SK-N-MC (cell line): ENCODE measurements around the gene CDK13.
A peak's percentile ranks its signal among the peaks of the same experiment; 100 is the strongest.
"Not testable (repeated sequence)": the region's sequence is repeated elsewhere in the genome, so short reads cannot be mapped to it uniquely, and the experiment has no call there.

Source experiments
- DNase-seq: peaks from one replicate; pipeline ENCODE4 v3.0.0-alpha.2; 2011; ENCODE audit warnings: low read depth, low spot score
- H3K27ac ChIP-seq: fragments of 200-600 bp; sonication (generic); 2 replicates; pipeline ENCODE4 v1.5.1; 2016; ENCODE audit warnings: mixed run types
- H3K36me3 ChIP-seq: fragments of 200-600 bp; sonication (generic); 2 replicates; pipeline ENCODE4 v1.6.1; 2017; ENCODE audit warnings: antibody characterized with exemption, low read length, mixed read lengths; ENCODE audit not compliant: insufficient read depth
- H3K4me3 ChIP-seq: fragments of 200-600 bp; sonication (generic); 2 replicates; pipeline ENCODE4 v1.5.1; 2016
- H3K9ac ChIP-seq: fragments of 200-600 bp; sonication (generic); 2 replicates; pipeline ENCODE4 v1.8.0; 2017; ENCODE audit warnings: mixed run types, mixed read lengths; ENCODE audit not compliant: insufficient read length
- H3K9me3 ChIP-seq: fragments of 200-600 bp; sonication (generic); 2 replicates; pipeline ENCODE4 v1.6.1; 2017; ENCODE audit warnings: low read depth, mild to moderate bottlenecking, antibody characterized with exemption, low read length, moderate library complexity, mixed read lengths
- EZH2 ChIP-seq: fragments of 200-600 bp; sonication (generic); IDR thresholded peaks from one replicate; pipeline ENCODE4 v1.6.1; 2017; ENCODE audit warnings: antibody characterized with exemption
- FOXP2 ChIP-seq: optimal IDR thresholded peaks from 2 replicates; pipeline ENCODE3; 2011; ENCODE audit warnings: mild to moderate bottlenecking, moderate library complexity; ENCODE audit not compliant: insufficient read depth; ENCODE audit errors: extremely low read length, control extremely low read depth
- POLR2AphosphoS5 ChIP-seq: IDR thresholded peaks from 2 replicates; pipeline ENCODE4 v1.6.1; 2012; ENCODE audit warnings: mild to moderate bottlenecking, low read depth, low read length, borderline replicate concordance

CDK13 gene

DNA sequence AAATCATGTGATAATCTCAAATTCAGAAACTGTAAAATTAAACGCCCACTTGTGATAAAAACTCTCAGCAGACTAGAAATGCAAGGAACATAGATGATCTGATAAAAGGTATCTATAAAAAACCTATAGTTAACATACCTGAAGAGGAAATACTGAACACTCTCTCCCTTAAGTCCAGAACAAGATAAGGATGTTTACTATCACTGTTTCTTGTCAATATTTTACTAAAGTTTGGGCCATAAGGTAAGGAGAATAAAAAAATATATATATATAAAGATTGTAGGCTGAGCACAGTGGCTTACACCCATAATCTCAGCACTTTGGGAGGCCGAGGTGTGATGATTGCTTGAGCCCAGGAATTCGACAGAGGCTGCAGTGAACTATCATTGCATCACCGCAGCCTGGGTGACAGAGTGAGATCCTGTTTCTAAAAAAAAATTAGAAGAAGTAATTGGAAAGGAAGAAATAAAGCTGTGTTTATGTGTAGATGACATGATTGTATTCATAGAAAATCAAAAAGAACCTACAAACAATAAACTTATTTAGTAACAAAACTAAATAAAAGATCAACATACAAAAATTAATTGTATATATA is 155.9 kb downstream of the CDK13 start:
- Histone ChIP-seq H3K9ac (no peak overlapping the region), H3K36me3 (no peaks in the 10 kb centered on the region), H3K4me3 (no peak overlapping the region), H3K9me3 (no peaks in the 10 kb centered on the region), H3K27ac (no peak overlapping the region)
- no peak for DNase-seq
- TF ChIP-seq EZH2 = no peak
- TF ChIP-seq FOXP2 = no peak
- no peak for TF ChIP-seq POLR2AphosphoS5

DNA sequence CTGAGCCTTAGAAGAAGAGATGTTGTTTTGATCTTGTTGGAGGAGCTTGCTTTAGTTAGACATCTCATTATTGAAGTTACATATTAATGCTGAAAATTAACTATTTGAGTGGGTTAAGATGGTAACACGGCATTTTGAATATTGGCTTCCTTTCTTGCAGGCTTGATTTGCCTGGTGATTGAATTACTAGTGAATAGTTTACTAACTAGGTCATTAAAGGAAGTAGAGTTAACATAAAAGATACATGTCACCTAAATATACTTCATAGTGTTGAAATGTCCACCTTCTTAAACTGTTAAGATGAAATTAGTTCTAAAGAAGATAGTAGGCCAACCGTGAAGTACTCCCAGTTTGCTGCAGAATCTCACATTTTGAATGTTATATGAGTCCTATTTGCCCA is 165.9 kb downstream of the CDK13 start:
- no peaks in the 10 kb centered on the region for H3K9me3 ChIP-seq
- H3K36me3 ChIP-seq = peaks cover 10% of the 10 kb centered on the region; the same call in 1 of the 2 replicates
- H3K27ac ChIP-seq = no peak overlapping the region
- DNase-seq = no peak
- no peak for TF ChIP-seq EZH2
- TF ChIP-seq FOXP2 = no peak
- no peak for TF ChIP-seq POLR2AphosphoS5
- no peak overlapping the region for H3K4me3 ChIP-seq
- H3K9ac ChIP-seq = no peak overlapping the region

DNA sequence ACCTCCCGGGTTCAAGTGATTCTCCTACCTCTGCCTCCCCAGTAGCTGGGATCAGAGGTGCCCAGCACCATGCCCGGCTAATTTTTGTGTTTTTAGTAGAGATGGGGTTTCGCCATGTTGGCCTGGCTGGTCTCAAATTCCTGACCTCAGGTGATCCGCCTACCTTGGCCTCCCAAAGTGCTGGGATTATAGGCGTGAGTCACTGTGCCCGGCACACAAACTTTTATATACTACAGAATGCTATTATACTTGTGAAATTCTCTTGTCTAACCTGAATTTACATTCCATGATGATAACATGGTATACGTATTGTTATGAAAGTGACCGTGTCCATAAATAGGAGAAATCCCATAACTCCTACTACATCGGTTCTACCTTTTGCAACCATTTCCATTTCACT is 167.1 kb downstream of the CDK13 start:
- not testable (repeated sequence) for H3K36me3 ChIP-seq, H3K4me3 ChIP-seq, H3K9me3 ChIP-seq, DNase-seq, H3K9ac ChIP-seq, H3K27ac ChIP-seq

DNA sequence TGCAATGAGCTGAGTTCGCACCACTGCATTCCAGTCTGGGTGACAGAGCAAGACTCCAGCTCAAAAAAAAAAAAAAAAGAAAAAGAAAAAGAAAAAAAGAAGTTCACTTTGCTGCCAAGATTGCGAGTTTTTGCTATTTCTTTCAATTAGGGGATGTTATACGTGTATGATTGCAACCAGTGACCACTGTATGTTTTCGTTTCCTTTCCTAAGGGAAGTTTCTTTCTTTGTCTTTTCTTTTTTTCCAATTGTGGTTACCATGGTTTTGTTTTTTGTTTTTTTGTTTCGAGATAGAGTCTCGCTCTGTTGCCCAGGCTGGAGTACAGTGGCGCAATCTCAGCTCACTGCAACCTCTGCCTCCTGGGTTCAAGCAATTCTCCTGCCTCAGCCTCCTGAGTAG is 168.1 kb downstream of the CDK13 start:
- not testable (repeated sequence) for H3K9me3 ChIP-seq, DNase-seq, H3K27ac ChIP-seq, H3K36me3 ChIP-seq, H3K9ac ChIP-seq, H3K4me3 ChIP-seq

DNA sequence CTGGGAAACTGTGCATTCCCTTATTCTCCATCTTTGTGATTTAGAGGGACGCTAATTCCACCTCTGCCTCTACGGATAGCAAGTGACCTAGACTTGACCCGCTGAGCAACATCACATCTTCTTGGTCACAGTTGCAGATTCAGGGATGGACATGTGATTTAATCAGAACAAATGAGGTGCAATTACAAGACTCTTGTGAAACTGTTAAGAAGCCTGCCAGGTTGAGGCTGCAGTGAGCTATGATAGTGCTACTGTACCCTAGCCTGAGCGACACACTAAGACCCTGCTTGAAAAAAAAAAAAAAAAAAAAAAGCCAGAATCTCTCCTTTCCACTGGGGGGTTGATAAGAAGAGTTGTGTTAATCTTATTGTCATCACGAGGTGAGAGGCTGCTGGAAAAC is 170.0 kb downstream of the CDK13 start:
- Histone ChIP-seq H3K27ac (no peak overlapping the region), H3K9ac (no peak overlapping the region), H3K9me3 (no peaks in the 10 kb centered on the region), H3K4me3 (no peak overlapping the region), H3K36me3 (peaks cover 5% of the 10 kb centered on the region; the same call in 1 of the 2 replicates)
- DNase-seq = no peak
- TF ChIP-seq EZH2 (no peak), POLR2AphosphoS5 (no peak), FOXP2 (no peak)

DNA sequence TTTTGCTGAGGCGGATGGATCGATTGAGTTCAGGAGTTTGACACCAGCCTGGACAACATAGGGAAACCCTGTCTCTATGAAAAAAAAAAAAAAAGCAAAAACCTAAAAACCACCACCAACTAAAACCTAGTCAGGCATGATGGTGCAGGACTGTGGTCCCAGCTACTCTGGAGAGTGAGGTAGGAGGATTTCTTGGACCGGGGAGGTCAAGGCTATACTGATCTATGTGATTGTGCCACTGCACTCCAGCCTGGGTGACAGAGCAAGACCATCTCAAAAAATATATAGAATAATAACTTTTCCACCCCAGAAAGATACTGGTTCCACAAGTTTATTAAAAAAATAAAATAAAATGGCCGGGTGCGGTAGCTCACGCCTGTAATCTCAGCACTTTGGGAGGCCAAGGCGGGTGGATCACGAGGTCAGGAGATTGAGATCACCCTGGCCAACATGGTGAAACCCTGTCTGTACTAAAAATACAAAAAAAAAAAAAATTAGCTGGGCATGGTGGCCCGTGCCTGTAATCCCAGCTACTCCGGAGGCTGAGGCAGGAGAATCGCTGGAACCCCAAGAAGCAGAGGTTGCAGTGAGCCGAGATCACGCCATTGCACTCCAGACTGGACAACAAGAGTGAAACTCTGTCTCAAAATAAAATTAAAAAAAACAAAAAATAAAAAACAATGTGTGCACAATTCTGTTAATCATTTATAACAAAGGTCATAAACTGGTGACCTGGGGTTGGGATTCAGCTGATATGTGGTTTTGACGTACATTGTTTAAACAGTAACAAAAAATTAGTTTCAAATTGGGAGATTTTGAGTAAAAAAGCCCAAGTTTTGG is 172.3 kb downstream of the CDK13 start:
- peaks cover 13% of the 10 kb centered on the region for H3K36me3 ChIP-seq
- not testable (repeated sequence) for H3K9ac ChIP-seq, H3K27ac ChIP-seq, H3K4me3 ChIP-seq, DNase-seq, H3K9me3 ChIP-seq

DNA sequence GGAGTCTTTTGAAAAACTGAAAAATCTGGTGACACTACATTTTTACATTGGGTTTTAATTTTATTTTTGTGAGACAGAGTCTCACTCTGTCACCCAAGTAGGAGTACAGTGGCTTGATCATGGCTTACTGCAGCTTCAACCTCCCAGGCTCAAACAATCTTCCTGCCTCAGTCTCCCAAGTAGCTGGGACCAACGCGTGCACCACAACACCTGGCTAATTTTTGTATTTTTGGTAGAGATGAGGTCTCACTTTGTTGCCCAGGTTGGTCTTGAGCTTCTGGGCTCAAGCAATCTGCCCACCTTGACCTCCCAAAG is 172.8 kb downstream of the CDK13 start:
- H3K9me3 ChIP-seq = no peaks in the 10 kb centered on the region
- H3K9ac ChIP-seq = no peak overlapping the region
- no peak overlapping the region for H3K4me3 ChIP-seq
- H3K36me3 ChIP-seq = peaks cover 17% of the 10 kb centered on the region
- no peak for TF ChIP-seq EZH2
- TF ChIP-seq FOXP2 = no peak
- TF ChIP-seq POLR2AphosphoS5 = no peak
- no peak for DNase-seq
- no peak overlapping the region for H3K27ac ChIP-seq

DNA sequence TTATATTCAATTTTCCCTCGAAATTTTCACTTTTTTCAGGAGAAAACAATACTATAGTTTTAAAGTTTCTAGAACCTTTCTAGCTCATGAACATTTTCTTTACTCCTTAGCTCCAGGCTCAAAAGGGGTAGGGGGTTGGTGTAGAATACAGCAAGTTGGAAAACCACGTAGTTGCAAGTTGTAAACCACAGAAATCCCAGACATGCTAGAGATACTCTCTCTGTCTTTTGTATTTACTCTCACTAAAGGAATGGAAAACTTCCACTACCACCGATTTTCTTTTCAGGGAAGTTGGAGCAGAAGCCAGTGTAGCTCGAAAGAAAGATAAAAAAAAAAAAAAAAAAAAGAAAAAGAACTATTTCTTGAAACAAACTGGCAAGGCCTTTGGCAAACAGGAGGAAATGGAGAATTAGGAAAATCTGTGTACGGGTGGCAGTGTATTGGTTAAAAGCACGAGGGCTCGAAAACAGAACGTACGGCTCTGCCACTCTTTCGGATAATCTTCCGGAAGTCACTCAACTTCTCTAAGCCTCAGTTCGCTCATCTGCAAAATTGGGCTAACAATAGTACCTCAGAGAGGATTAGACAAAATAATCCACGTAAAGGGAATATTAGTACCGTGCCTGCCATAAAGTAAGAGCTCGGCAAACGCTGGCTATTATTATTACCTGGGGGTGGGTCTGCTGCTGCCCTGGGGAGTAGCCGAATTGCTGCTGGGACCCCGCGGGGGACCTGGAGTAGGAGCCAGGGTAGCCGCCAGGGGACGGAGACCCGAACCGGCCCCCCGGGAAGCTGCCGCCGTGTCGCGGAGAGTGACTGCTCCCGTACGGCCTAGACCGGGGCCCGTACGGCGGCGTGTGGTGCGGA is 183.7 kb downstream of the CDK13 start:
- peaks cover 25% of the 10 kb centered on the region for H3K36me3 ChIP-seq
- no peak for DNase-seq
- H3K9ac ChIP-seq = peak overlapping the region; percentile 94
- no peaks in the 10 kb centered on the region for H3K9me3 ChIP-seq
- peak overlapping the region; percentile 94 for H3K4me3 ChIP-seq
- peak overlapping the region; percentile 93 for H3K27ac ChIP-seq
- TF ChIP-seq EZH2 (no peak), FOXP2 (no peak), POLR2AphosphoS5 (no peak)

DNA sequence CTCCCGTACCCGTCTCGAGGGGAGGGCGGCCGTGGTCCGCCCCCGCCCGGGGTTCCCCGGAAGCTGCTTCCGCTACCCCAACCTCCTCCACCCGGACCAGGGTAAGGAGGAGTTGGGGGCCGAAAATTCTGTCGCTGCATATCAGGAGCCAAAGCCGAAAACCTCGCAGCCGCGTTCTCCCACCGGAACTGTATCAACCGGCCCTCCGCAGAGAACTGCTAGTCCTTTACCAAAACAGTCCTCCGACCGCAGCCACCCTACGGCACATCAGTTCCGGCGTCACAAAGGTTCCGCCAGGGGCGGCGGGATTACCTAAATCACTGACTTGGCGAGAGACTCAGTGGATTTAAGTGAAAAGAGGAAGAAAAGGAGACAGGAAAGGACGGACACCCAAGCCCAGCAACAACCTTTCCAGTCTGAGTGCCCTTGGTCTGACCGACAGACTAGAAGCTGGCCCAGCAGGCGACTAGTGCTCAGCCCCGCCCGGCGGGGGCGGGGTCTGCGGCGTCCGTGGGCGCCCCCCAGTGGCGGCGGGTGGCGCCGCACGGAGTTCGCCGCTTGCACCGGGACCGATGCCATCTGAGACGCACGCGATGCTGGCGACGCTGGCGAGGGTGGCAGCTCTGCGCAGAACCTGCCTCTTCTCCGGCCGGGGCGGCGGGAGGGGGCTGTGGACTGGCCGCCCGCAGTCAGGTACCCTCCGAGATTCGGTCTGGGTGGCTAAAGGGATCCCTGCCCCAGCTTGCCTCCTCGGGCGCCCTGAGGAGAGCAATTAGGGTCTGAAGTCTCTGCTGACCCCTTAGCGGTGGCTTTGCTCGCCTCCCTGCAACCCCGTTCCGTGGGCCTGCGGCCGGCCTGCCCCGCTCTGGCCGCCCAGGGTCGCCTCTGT is 184.6 kb downstream of the CDK13 start, which contains the start of the genes MPLKIP and SUGCT:
Gene MPLKIP, minus strand, starts transcription at position 195 of the 889 bp plus-strand sequence. Its CDS starts 55 bp downstream, at position 140.
Gene SUGCT, plus strand, starts transcription at position 578 of the 889 bp plus-strand sequence.
- H3K4me3 ChIP-seq = peak within 1 kb of the TSS; percentile 94
- peak; percentile 72 for DNase-seq
- H3K36me3 ChIP-seq = peaks cover 25% of the 10 kb centered on the region
- TF ChIP-seq EZH2 (no peak), POLR2AphosphoS5 (peak; percentile 81), FOXP2 (no peak)
- peak within 1 kb of the TSS; percentile 93 for H3K27ac ChIP-seq
- H3K9ac ChIP-seq = peak within 1 kb of the TSS; percentile 94
- no peaks in the 10 kb centered on the region for H3K9me3 ChIP-seq
